Ramos (cell line): ENCODE data around the gene LYPD3.

Experiments
- in situ Hi-C: fragments of 300-500 bp; cut with MboI; formaldehyde crosslinking; loops from one replicate; pipeline ENCODE4 v1.14.3; 2022; ENCODE audit warnings: low sequenced_read_pairs; ENCODE audit not compliant: unreplicated experiment

The LYPD3 gene

DNA sequence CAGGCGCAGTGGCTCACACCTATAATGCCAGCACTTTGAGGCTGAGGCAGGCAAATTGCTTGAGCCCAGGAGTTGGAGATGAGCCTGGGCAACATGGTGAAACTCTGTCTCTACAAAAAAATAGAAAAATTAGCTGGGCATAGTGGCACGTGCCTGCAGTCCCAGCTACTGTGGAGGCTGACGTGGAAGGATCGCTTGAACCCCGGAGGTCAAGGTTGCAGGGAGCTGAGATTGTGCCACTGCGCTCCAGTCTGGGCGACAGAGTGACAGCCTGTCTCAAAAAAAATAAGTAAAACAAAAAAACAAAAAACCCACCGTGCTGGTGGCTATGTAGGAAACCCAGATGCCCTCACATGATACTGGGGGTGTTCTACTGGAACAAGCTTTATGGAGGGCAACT is 22.8 kb upstream of the LYPD3 start:
- in situ Hi-C loops: no loop called here

DNA sequence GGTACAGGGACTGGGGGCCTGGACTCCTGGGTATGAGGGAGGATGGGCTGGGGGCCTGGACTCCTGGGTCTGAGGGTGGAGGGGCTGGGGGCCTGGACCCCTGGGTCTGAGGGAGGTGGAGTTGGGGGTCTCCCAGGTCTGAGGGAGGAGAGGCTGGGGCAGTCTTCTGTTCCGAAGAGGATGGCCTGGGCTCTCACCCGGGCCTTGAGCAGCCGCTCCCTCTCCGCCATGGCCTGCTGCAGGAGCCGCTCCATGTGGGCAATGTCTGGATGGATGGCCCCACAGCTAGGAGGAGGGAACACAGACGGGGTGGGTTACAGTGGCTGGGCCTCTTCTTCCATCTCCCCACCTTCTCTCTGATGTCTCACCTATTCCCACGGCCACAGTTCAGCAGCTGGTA is 21.0 kb upstream of the LYPD3 start:
- in situ Hi-C loops: no loop called here

DNA sequence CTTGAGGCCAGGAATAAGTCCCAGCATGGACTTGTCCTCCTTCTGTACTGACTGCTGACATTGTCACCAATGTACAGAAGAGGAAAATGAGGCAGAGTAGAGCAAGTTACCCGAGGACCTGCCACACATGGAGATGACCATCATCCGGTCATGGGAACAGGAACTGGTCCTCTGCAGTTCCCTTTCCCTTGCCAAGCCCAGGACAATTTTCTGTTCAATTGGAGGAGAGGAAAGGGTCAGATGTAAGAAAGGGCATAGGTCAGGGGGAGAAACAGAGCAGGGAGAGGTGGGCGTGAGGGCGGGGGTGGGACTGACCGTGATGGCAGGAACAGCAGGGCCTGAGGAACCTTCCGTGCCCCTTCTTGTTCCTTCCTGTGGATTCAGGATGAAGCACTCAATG is 20.5 kb upstream of the LYPD3 start:
- in situ Hi-C loops: no loop called here

DNA sequence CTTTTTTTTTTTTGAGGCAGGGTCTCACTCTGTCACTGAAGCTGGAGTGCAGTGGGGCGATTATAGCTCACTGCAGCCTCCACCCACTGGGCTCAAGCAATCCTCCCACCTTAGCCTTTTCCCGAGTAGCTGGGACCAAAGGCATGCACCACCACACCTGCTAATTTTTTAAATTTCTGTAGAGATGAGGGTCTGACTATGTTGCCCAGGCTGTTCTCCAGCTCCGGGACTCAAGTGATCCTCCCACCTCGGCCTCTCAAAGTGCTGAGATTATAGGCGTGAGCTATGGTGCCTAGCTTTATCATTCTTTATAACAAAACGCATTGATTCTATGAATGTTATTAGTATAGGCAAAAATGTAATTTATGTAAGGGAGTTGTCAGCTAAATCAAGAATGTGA is 17.9 kb upstream of the LYPD3 start:
- in situ Hi-C loops: no loop called here

DNA sequence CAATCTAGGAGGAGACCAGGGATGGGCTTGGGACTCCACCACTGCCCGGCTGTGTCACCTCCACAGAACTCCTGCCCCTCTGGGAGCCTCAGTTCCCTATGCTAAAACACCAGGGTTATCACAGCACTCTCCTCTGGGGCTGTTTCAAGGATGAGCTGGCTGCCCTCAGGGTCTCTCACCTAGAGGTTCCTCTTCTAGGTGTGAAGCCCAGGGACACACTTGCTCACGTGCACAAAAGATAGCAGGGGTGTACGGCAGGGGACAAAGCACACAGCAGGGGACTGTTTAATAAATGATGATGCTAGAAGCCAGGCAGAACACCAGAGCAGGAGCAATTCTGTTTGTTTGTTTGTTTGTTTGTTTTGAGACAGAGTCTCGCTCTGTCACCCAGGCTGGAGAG is 16.8 kb upstream of the LYPD3 start:
- in situ Hi-C loops: no loop called here

DNA sequence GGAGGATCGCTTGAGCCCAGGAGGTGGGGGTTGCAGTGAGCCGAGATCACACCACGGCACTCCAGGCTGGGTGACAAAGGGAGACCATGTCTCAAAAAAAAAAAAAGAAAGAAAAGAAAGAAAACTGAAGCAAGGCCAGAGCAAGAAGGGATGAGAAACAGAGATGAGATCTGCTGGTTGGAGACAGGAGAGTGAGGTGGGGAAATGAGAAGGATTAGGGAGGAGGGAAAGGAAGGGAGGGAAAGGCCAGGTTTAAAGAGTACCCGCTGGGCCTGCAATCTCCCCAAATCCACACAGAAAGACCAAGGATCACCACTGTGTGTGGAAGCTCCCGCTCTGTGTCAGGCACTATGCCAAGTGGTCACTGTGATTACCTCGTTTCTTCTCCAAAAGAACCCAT is 16.3 kb upstream of the LYPD3 start:
- in situ Hi-C loops: no loop called here

DNA sequence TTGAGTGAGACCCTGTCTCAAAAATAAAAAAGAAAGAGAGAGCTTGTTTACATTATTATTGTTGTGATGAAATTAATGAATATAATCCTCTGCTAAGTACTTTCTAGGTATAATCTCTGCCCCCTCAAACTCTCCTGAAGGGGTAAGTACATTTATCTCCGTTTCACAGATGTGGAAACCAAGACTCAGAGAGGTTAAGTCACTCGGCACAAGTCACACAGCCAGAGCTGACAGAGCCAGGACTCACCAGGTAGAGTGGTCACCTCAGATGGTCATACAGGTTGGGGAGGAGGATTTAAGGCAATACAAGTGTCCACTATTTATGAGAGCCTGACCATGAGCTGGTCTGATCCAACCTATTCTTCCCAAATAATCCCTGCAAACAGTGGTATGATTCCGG is 15.2 kb upstream of the LYPD3 start:
- in situ Hi-C loops: no loop called here

DNA sequence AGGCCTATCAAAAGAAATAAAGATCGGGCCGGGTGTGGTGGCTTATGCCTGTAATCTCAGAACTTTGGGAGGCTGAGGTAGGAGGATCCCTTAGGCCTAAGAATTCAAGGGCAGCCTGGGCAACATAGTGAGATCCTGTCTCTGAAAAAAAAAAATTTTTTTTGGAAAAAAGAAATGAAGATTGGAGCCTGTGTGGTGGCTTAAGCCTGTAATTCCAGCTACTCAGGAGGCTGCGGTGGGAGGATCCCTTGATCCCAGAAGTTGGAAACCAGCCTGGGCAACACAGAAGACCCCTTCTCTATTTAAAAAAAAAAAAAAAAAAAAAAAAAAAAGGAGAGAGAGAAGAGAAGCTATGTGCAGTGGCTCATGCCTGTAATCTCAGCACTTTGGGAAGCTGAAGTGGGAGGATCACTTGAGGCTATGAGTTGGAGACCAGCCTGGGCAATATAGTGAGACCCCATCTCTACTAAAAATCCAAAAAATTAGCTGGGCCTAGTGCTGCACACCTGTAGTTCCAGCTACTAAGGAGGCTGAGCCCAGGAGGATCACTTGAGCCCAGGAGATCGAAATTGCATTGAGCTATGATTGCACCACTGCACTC is 14.7 kb upstream of the LYPD3 start:
- in situ Hi-C loops: no loop called here

DNA sequence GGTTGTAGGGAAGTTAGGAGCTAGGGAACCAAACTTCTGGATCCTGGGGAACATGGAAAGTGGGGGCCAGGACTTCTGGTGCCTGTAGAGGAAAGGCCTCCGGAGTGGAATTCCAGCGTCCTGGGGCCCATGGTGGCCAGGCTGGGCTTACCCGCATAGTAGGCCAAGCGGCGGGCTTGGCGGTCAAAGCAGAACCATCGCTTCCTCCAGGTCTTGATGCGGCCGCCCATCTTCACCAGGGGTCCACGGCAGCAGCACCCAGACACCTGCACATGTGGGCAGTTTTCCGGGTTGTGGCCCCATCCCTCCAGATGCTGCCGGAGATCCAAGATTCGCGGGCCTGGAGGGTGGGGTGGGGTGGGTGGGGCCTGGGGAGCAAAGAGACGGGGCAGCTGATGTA is 13.8 kb upstream of the LYPD3 start:
- in situ Hi-C loops: no loop called here

DNA sequence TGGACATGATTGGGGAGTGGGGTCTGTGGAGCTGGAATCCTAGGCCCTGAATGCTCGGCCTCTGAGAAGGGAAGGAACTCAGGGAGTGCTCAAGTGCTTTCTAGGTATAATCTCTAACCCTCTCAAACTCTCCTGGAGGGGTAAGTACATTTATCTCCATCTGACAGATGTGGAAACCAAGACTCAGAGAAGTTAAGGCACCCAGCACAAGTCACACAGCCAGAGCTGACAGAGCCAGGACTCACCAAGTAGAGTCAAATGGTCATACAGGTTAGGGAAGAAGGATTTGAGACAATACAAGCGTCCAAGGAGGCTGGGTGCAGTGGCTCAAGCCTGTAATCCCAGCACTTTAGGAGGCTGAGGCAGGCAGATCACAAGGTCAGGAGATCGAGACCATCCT is 12.9 kb upstream of the LYPD3 start:
- in situ Hi-C loops: no loop called here

DNA sequence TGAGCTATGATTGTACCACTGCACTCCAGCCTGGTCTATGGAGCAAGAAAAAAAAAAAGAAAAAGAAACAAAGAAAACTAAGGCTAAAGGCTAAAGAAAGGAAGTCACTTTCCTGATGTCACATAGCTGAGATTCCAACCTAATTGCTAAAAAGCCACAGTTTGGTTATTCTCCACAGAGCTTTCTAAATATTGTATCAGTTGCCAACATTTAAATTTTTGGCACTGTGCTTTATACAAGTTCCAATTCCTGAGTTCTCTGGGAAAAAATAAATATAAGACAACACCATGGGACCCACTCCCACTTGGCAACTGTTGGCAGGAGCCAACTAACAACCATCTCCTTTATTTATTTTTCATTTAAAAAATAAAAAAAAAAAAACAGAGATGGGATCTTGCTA is 11.2 kb upstream of the LYPD3 start:
- in situ Hi-C loops: no loop called here

DNA sequence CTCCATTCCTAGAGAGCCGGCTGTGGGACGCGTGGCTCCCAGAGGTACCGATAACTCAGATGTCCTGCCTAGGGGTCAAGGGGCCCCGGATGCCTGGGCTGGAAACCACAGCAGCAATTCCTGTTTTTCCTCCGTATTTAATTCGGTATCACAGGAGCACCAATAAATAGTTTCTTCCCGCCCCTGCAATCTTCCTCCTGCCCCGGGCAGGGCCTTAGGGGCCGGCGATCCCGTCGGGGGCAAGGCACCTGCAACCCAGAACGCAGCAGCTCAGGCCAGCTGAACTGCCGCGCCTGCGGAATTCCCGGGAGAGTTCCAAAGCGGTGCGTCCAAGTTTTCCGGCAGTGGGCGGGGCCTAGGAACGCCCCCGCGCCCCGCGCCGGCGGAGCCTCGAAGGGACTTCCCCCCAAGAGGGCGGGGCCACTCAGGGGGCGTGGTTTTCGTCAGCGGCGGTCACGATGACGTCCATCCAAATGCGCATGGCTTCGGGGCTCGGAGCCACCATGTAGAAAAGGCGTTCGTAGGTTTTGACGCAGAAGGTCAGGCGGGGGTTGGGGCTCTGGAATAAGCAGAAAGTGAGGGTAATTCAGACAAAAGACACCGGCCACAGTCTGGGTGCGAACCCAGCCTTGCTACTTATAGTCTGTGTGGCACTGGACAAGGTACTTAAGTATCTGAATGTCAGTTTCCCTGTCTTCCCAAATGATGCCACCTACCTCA is 9.7 kb upstream of the LYPD3 start:
- in situ Hi-C loops: no loop called here

DNA sequence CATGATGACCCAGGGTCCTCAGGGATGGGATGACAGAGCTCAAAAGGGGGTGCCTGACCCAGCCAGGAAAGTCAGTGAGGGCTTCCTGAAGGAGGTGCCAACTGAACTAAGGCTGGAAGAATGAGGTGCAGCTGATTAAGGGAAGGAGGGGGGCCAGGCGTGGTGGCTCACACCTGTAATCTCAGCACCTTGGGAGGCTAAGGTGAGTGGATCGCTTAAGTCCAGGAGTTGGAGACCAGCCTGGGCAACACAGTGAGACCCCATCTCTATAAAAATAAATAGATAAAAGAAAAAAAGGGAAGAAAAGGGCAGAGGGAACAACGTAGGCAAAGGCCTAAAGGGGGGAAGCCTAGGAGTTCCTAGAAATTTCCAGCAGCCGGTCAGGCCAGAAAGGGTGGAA is 9.1 kb upstream of the LYPD3 start:
- in situ Hi-C loops: no loop called here

DNA sequence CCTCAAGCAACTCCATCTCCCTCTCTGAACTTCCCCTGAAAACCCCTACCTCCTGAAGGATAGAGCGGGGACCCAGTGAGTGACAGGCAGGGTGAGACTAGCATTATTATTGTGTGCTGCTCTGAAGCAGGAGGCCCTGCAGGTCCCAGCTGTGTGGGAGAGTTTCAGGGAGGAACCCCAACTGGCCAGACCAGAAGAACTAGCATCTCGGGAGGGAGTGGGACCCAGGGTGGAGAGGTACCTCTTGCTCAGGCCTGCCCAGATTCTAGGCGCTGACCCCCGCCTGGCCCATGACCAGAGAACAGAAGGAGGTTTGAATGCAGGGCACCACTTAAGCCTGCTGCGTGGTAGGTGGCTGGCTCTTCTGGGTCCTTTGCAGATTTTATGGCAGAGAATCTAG is 5.7 kb upstream of the LYPD3 start:
- in situ Hi-C loops: no loop called here

DNA sequence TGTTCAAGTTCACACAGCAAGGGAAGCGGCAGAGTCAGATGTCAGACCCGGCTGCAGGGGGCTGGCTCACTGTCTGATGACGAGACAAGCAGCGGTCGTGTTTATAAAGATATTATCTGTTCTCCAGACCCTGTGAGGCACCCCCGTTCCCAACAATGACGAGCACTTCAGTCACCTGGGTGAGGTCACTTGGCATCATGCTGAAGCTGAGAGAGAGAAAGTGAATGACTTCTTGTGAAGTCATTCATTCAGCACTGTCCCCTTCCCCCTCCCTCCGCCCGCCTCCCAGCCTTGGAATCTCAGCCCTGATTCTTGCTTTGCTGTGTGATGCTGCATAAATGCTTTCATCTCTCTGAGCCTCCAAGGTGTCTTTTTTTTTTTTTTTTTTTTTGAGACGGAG is 4.9 kb upstream of the LYPD3 start:
- in situ Hi-C loops: no loop called here

DNA sequence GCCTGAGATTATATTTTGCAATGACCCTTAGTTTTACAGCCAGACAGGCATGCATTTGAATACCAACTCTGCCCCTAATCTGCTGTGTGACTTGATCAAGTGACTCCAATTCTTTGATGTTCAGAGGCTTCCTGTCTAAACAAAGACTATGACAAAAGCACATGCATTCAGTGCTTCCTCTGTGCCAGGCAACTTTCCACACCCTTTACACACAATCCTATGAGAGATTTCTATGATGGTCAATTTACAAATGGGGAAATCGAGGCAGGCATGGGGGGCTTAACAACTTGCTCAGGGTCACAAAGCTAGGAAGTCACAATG is 3.7 kb upstream of the LYPD3 start:
- in situ Hi-C loops: no loop called here

DNA sequence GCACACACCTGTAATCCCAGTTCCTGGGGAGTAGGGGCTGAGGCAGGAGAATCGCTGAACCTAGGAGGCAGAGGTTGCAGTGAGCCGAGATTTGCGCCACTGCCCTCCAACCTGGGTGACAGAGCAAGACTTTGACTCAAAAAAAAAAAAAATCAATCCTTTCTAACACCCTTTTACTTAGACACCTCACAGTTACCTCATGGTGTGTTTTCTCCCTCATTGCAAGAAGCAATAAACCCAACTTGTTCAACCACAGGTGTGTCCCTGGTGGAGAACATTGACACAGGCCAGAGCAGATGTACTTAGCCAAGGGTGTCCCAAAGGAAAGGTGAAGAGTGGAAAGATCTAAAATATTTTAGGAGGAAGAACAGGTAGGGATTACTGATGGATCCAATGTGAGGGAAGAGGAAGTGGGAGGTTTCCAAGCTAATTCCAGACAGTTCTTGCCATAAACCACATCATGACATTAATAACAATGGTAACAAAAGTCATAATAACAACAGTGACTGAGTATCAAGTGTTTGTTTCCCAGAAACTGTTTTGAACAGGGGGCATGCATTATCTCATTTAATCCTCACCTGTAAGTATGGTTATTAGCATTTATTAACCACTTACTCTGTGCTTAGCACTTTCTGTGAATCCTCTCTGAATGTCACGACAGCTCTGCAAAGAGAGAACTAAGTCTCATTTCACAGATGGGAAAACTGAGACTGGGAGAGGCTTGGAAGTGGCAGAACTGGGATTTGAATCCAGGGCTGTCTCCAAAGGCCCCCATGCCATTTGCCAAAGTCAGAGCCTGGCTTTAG is 3.1 kb upstream of the LYPD3 start:
- in situ Hi-C loops: no loop called here

DNA sequence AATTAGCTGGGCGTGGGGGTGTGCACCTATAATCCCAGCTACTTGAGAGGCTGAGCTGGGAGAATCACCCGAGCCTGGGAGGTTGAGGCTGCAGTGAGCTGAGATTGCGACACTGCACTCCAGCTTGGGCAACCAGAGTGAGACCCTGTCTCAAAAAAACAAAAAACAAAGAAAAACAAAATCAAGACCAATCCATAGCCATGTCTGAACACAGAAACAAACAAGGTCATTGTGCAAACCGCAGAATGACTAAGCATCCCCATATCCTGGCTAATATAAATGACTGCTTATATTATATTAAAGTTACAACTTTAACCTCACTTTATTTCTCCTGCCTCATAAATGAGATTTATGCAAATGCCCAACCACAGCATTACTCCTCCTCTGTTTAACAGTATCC is 2.3 kb upstream of the LYPD3 start:
- in situ Hi-C loops: no loop called here

DNA sequence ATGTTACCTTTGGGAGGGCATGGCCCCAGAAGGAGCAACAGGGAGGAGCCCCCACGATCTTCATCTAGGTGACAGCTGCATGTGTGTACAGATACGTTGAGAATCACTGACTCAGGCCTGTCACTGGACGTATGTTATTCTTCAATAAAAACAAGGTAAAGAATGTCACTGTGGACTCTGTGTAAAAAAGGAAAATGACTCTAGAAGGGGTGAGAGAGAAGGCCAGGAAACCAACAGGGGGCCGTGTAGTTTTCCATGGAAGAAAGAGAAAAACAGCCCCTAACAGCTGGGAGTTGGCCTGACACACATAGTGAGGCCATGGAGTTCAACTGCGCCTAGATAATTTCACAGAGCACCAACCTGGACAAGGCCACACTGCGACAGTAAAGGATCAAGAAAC is 1.9 kb upstream of the LYPD3 start:
- in situ Hi-C loops: no loop called here

DNA sequence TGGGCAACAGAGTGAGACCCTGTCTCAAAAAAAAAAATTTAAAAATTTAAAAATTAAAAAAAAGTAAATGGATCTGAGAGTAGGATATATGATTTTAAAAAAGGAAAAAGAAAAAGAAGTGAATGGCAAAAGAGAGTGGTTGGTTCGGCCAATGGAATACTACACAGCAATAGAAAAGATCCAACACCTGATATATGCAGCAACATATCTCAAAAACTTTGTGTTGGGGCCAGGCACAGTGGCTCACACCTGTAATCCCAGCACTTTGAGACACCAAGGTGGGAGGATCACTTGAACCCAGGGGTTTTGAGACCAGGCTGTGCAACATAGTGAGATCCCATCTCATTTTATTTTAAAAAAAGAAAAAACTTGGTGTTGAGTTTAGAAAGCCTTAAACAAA is 1.4 kb upstream of the LYPD3 start:
- in situ Hi-C loops: no loop called here

DNA sequence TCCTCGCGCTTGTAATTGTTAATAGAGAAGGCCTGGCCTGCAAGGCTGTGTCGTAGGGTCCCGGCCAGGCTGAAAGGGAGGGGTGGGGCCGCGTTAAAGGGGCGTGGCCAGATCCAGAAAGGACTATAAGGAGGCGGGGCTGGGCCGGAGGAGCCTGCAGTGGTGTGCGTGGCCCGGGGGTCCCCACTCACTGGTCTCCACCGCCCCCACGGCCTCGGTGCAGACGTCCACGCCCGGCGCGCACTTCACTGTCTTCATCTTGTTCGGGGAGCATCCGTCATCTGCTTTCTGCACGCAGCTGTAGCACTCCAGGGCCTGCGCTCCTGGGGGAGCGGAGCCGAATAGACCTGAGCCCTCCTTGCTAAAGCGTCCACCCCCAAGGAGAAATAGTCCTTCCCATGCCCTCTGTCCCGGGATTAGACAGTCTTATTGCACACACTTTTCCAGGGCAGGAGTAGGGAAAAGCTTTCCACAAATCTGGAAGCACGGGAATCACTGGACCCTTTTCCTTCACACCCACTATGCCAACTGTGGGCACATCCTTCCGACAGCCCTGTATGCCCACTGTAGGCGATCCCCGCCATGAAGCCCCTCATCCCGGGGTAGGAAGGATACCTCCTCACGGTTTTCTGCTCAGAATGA is 1.2 kb downstream of the LYPD3 start:
- in situ Hi-C loops: no loop called here
